AG10803 (cell line): ENCODE measurements around the gene DYRK1B.
"Not testable (repeated sequence)": the region's sequence is repeated elsewhere in the genome, so short reads cannot be mapped to it uniquely, and the experiment has no call there.

Experiments used
- DNase-seq: peaks from one replicate; pipeline ENCODE4 v3.0.0; 2010; ENCODE audit warnings: low read depth
- H3K4me3 ChIP-seq: 2 replicates; pipeline ENCODE4 v1.5.1; 2011; ENCODE audit warnings: mild to moderate bottlenecking, low read length, control low read depth
- TF ChIP-seq, protein P1 (sequence below): conservative IDR thresholded peaks from 2 replicates; pipeline ENCODE4 v1.5.1; 2011; ENCODE audit warnings: mild to moderate bottlenecking, low read length, control low read depth, inconsistent platforms

The DYRK1B gene

GRCh38 chr19:39823686-39824085, 10.3 kb downstream of the DYRK1B start:
- TF ChIP-seq, protein P1, sequence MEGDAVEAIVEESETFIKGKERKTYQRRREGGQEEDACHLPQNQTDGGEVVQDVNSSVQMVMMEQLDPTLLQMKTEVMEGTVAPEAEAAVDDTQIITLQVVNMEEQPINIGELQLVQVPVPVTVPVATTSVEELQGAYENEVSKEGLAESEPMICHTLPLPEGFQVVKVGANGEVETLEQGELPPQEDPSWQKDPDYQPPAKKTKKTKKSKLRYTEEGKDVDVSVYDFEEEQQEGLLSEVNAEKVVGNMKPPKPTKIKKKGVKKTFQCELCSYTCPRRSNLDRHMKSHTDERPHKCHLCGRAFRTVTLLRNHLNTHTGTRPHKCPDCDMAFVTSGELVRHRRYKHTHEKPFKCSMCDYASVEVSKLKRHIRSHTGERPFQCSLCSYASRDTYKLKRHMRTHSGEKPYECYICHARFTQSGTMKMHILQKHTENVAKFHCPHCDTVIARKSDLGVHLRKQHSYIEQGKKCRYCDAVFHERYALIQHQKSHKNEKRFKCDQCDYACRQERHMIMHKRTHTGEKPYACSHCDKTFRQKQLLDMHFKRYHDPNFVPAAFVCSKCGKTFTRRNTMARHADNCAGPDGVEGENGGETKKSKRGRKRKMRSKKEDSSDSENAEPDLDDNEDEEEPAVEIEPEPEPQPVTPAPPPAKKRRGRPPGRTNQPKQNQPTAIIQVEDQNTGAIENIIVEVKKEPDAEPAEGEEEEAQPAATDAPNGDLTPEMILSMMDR: no peak
- DNase-seq: no peak
- peak overlapping the region; percentile 92 for H3K4me3 ChIP-seq

- TF ChIP-seq, protein P1: no peak
- no peak overlapping the region for H3K4me3 ChIP-seq
- no peak for DNase-seq
Observed at GRCh38 chr19:39820696-39821095, 13.3 kb downstream of the DYRK1B start.

- no peak overlapping the region for H3K4me3 ChIP-seq
- TF ChIP-seq, protein P1: no peak
- DNase-seq: no peak
Observed at GRCh38 chr19:39819786-39820185, 14.2 kb downstream of the DYRK1B start.

DNA sequence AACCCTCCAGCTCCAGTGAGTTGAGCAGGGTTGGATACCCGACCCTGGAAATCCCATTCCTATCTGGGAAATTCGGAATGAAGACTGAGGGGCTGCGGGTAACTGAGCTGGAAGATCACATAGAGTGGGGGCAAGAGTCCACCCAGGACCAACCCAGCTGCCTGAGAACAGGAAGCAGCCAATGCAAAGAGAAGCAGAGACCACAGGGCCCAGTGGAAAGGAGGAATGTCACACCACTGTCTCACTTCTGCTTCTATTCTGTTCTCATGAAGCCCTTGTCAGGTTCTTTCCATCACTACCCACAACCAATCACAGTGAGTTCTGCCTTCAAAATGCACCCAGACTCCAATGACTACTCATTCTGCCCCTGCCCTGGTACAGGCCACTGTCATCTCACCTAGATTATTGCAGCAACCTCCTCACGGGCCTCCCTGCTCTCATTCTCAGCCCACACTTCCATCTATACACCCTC, 15.3 kb downstream of the DYRK1B start:
- H3K4me3 ChIP-seq: no peak overlapping the region
- DNase-seq: no peak
- TF ChIP-seq, protein P1: no peak

DNA sequence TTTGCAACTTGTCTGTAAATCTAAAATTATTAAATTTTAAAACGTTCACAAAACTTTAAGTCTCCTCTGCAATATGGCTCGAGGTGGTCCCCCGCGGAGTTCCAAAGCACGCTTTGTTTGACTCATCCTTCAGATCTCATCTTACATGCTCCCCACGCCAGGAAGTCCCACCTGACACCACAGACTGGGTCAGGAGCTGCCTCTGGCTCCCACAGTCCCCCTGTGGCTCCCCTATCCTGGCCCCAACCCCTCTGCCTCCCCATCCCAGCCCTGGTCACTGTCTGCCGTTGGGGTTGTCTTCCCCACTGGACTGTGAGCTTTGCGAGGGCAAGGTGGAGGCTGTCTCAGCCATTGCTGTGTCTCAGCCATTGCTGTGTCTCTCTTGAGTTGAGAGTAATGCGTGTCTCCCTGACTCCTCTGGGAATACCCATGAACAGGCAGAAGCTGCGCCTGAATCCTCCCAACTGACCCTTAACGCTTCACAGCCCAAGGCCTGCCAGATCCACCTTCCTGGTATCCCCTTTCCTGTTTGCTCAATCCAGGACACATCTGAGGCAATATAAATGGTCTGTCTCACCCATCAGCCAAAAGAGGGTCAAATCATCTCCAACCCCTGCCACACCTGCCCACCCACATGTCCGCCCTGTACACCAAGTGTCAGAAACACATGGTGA, 15.9 kb downstream of the DYRK1B start:
- DNase-seq: no peak
- TF ChIP-seq, protein P1: no peak
- no peak overlapping the region for H3K4me3 ChIP-seq

DNA sequence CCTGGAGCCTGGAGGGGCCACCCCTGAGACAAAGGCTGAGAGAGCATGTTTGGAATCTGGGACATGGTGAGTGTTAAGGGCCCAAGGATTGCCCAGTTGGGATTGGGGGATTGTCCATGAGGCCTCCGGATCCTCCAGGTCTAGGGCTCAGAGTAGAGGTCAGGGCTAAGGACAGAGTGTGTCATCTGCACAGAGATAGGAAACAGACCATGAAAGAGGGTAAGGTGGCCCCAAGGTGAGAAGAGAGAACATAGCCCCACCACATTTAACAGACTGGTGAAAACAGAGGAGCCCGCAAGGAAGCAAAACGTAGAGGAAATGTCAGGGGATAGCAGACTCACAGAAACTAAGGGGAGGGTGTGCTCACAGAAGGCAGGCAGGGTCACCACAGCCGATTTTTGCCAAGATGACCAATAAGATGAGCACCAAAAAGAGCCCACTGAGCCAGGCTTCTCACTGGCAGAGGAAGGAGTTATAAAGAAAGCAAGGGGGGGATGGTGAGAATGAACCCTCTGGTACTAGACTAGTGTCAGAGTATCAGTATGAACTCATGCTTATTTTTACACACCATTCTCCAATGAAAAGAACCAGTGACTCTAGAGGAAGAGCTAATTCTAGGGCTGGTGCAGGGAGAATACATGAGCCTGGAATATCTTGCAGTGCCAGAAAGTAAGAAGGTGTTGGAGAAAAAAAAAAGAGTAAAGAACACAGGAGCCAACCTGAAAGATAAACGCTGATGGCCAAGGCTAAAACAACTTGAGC, 17.5 kb downstream of the DYRK1B start:
- DNase-seq: no peak
- TF ChIP-seq, protein P1: no peak
- no peak overlapping the region for H3K4me3 ChIP-seq

DNA sequence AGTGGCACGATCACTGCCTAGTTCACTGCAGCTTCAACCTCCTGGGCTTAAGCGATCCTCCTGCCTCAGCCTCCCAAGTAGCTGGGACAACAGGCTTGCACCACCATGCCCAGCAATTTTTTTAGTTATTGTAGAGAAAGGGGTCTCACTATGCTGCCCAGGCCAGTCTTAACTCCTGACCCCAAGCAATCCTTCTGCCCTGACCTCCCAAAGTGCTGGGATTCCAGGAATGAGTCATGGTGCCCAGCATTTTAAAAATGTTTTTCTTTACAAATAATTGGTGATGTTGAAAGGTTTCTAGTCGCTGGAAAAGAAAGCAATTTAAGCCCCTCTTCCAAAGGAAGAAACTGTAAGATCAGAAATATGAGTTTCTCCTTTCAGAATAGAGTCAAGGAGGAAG, 19.4 kb downstream of the DYRK1B start:
- DNase-seq: no peak
- TF ChIP-seq, protein P1: no peak
- no peak overlapping the region for H3K4me3 ChIP-seq

- not testable (repeated sequence) for H3K4me3 ChIP-seq, DNase-seq
Observed at GRCh38 chr19:39814111-39814510, 19.9 kb downstream of the DYRK1B start.
